HG03045 (cell line): ENCODE measurements around the gene AOX1.
A peak's percentile ranks its signal among the peaks of the same experiment; 100 is the strongest.
"Not testable (repeated sequence)": the region's sequence is repeated elsewhere in the genome, so short reads cannot be mapped to it uniquely, and the experiment has no call there.

ENCODE experiments used
- ATAC-seq: cut with Tn5 transposase; IDR thresholded peaks from one replicate; pipeline ENCODE4 v1.9.1; 2021; ENCODE audit warnings: mild to moderate bottlenecking, moderate library complexity; ENCODE audit not compliant: unreplicated experiment

AOX1 gene

DNA sequence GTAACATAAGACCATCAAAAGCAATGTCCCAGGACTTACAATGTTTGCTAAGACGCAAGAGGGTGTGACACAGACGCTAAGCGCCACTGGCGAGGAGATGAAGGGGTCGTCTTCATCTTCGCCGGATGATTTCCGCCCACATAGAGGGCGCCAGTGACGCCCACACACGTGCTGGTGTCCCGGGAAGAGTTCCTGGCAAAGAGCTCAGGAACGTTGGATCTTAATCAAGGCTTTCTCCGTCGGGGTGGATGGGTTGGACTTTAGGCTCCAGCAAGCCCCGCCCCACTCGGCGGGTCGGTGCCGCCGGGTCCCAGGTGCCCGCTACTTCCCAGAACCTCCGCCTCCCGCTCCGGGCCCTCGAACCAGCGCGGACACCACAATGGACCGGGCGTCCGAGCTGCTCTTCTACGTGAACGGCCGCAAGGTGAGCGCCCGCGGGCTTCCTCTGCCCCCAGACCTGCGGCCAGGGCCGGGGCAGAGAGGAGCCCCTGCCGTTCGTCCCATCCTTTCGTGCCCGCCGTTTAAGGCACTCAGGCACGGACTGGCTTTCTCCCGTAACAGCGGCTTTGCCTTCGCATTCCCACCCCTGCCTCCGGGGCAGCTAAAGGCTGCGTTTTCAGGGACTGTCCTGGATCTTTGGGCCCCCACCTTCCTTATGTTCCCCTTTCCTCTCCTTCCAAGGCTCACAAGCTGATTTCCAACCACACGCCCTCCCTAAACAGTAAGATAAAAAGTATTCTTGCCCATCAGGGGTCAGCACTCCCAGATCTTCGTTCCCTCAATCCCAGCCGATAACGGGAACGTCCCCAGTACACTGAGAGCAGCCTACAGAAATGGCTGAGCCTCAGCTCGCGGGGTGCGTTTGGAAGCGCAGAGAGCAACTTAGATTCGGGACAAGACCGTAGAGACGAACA is at the start of gene AOX1:
AOX1 (plus strand) TSS at position 285 of the 914 bp plus-strand sequence; CDS start at position 380, 95 bp downstream.
- ATAC-seq = peak; percentile 61

DNA sequence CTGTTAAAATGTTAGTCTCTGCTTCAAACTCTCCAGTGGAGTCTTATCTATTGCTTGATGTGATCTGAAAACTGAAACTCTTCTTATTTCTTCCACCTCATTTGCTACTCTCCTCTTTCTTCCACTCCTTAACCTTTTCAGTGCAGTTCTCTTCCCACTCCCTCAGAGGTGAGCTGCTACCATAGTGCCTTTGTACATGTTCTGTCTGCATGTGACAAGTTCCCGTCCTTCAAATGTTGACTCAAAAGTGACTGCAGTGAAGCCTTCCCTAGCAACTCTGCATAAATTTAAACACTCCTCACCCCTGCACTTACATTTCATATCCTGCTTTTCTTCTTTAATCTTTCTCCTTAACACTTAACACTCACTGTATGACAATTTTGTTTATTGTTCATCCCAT is 47.7 kb upstream of the AOX1 start:
- ATAC-seq = no peak

DNA sequence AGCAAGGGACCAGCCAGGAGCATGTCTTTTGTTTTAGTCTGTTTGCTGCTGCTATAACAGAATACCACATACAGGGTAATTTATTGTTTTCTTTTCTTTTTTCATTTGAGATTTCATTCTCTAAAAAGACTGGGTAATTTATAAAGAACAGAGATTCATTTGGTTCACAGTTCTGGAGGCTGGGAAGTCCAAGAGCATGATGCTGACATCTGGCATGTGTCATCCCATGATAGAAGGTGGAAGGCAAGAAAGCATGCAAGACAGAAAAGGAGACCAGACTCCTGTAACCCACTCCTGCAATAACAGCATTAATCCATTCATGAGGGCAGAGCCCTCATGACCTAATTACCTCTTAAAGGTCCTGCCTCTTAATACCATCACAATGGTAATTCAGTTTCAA is 45.0 kb upstream of the AOX1 start:
- no peak for ATAC-seq

DNA sequence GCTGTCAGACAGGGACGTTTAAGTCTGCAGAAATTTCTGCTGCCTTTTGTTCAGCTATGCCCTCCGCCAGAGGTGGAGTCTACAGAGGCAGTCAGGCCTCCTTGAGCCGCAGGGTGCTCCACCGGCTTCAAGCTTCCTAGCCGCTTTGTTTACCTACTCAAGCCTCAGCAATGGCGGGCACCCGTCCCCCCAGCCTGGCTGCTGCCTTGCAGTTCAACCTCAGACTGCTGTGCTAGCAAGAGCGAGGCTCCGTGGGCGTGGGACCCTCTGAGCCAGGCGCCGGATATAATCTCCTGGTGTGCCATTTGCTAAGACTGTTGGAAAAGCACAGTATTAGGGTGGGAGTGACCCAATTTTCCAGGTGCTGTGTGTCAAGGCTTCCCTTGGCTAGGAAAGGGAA is 19.2 kb upstream of the AOX1 start:
- ATAC-seq = not testable (repeated sequence)

DNA sequence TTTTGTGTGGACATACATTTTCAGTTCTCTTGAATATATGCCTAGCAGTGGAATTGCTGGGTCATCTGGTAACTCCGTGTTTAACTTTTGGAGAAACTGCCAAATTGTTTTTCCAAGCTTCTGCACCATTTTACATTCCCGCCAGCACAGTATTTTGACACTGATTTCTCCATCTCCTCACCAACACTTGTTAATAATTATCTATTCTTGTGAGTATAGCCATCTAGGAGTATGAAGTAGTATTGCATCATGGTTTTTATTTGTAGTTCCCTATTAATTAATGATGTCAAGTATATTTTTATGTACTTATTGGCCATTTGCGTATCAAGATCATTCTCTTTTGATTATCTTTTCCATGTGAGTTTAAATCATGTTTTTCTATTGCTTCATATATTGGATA is 17.9 kb upstream of the AOX1 start:
- no peak for ATAC-seq

DNA sequence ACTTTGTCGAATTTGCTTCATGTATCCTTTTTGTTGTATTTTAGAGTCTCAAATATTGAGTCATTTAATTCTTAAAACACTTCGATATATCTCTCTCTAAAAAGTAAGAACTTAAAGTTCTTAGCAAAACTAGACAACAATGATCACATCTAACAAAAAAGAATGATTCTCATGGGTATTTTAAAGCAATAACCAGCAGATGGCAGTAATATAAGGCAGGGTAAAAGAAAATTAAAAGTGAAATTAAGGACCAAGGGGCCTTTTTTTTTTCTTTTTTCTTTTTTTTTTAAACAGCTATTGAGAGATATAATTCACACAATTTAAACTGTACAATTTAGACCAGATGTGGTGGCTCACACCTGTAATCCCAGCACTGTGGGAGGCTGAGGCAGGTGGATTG is 9.9 kb upstream of the AOX1 start:
- no peak for ATAC-seq

DNA sequence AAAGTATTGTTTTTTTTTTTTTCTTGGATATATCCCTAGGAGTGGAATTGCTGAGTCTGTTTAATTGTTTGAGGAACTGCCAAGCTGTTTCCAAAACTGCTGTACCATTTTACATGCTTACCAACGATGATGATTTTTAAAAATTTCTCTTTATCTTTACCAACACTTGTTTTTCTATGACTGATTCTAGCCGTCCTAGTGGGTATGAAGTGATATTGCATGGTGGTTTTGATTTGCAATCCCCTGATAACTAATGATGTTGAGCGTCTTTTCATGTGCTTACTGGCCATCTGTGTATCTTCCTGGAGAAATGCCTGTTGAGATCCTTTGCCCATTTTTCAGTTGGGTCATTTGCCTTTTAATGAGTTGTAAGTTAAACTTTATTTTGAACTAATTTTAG is 8.8 kb upstream of the AOX1 start:
- ATAC-seq = no peak

DNA sequence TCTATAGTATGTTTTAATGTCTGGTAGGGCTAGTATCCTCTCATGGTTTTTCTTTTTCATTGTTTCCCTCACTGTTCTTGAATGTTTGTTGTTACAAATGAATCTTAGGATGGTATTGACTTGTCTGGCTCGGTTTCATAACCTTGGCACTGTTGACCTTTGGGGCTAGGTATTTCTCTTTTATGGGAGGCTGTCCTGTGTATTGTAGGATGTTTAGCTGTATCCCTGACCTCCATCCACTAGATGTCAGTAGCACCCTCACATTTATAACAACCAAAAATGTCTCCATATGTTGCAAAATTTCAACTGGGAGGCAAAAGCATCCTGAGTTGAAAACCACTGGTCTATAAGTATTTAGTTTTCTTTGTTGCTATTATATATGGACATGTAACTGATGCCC is 7.0 kb upstream of the AOX1 start:
- ATAC-seq = no peak

DNA sequence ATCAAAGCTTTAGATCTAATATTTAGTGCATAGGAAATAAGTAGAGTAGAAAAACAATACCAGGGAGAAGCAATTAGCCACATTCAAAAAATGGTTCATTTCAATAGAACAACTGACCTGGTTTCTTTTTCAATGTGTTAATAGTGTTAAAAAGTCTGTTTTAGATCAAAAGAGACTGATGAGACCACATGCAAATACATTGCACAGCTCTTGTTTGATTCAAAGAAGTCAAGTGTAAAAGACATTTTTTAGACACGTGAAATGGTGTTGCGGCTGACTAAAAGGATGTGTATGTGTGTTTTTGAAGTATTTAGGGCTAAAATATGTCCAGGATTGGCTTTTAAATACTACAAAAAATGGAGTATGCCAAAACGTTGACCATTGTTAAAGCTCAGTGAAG is 1.2 kb upstream of the AOX1 start:
- no peak for ATAC-seq

DNA sequence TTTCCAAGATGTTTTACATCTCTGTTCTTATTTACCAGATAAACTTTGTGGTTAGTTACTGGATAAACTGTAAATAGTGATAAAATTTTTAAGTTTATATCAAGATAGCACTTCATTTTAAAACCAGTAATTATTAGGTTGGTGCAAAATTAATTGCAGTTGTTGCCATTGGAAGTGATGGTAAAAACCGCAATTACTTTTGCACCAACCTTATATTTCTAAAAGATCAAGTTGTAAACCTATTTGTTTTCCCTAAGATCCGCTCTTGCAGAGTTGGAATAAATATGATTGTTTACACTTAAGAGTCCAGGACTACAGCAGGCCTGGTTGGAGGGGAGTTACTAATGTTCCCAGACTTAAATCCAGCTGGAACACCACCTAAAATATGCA is 479 bp upstream of the AOX1 start:
- ATAC-seq = no peak

DNA sequence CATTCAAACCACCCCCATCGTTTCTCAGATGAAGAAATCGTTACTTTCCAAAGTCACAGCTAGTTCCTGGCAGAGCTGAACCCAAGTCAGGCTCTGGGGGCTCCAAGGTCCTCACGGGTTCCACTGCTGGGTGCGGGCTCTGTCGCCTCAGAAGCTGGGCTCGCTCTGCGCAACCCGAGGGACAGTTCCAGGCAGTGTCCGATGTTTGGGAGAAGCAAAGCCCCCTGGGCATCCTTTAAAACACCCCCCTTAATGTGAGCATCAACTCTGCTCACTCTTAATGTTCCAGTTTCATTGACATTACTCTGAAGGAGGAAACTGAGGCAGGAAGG is 796 bp downstream of the AOX1 start:
- ATAC-seq = no peak

DNA sequence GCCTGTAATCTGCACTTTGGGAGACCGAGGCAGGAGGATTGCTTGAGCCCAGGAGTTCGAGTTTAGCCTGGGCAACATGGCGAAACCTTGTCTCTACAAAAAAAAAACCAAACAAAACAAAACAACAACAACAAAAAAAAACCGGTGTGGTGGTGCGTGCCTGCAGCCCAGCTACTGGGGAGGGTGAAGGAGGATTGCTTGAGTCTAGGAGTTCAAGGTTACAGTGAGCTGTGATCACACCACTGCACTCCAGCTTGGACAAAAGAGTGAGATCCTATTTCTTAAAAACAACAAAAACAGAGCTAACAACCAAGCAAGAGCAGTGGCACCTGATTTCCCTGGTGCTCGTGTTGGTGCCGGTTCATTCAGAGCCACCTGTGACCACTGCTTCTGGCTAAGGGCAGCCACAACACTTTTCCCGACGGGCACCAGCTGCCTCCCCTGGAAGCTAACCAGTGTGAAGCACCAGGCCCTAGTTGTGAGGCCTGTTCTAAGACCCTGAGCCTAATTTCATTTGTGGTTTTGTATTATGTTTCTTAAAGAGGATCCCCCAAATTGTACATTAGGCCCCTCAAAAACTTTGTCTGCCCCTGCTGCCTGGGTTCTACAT is 1.3 kb downstream of the AOX1 start:
- ATAC-seq = no peak

DNA sequence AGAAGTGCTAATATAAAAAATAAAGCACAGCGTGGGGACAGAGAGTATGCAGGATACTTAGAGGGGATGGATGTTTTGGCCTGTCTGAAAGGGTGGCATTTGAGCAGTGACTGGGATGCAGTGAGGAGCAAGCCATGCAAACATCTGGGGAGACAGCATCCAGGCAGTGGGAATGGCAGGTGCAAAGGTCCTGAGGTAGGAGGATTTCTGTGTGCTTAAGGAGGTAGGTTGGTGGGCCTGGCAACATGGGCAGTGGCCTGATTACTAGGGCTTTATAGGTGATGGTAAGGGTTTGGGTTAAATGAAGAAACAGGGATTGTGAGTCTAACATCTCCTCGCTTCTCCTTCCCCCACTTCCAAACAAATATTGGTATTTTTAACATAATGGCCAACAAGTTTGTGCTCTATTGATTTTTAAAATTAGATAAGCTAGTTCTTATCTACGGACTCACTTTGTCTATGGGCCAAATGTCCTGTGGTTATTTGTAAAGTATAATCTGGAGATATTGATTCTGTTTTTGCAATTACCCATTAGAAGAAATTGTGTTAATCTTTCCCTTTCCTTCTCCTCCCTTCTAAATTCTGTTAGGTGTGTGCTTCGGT is 2.4 kb downstream of the AOX1 start:
- ATAC-seq = no peak

DNA sequence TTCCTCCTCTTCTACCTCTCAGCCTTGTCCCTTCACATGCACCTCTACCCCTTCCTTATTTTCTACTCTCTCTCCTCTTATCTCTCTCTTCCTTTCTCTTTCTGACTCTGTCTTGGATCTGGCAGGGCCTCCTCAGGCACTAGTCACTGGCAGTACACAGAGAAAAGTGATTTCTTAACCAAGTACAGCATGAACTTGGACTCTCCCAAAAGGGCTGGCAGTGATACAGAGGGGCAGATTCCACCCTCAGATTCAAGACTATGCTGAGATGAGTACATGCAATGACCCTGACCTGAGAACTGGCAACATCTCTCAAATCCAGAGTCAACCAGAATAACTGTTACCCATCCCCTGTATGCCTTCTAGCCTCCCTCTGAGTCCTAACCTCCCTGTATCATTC is 4.3 kb downstream of the AOX1 start:
- ATAC-seq = no peak

DNA sequence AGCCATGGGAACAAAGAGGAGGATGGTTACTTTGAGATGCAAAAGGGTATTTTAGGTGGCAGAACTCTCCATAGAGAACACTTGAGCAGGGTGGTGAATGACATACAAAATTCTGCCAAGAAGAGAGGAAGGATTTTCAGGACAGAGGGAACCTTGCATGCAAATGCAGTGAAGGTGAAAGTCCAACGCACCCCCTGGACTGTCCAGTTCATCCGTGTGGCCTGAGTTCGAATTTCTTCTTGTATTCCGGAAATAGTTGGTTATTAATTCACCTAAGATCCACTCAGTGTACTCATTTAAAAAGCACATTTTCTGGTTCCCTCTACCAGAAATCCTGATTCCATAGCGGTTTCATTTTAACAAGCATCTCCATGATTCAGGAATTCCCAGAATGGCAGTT is 5.5 kb downstream of the AOX1 start:
- no peak for ATAC-seq

DNA sequence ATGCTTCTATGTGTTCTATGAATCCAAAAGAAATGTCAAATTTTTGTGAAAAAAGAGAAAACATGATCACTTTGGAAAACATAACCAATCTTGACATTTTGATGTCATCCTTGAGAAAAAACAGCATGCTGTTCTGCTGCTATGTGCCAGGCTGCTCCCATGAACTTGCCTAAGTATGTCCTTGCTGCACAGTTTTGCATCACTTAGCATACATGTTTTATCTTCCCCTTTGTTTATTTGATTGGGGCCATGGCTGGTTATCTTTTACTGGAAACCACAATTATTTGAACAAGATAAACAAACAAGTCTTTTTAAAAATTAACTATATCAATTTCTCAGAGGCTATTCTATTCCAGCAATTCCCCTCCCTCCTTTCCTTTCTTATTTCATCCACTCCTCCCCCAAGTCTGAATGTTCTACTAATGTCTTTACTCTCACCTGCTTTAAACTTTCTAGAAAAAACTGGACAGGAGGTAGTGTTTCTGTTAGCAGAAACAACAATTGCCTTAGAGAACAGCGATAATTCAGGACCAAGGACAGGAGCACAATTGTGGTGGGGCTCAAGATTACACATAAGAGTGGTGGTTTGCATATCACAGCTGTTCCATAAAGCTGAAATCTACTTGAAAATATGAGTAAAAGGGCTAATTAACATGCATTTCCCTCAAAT is 6.7 kb downstream of the AOX1 start:
- no peak for ATAC-seq

DNA sequence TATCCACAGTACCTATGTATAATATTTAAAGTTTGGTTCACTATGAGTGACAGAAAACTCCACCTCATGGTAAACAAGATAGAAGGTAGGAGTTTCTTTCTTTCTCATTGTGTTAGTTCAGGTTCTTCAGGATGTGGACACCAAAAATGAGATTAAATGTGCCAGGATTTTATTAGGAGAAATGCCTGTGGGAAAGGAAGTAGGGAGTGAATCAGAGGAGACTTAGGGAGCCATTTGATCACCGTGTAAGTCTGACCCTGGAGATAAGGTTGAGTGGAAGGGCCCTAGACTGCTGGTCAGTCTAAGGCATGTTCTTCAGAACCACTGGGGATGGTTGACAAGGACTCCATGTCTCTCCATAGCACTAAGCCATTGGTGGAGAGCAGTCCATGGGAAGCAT is 8.1 kb downstream of the AOX1 start:
- no peak for ATAC-seq

DNA sequence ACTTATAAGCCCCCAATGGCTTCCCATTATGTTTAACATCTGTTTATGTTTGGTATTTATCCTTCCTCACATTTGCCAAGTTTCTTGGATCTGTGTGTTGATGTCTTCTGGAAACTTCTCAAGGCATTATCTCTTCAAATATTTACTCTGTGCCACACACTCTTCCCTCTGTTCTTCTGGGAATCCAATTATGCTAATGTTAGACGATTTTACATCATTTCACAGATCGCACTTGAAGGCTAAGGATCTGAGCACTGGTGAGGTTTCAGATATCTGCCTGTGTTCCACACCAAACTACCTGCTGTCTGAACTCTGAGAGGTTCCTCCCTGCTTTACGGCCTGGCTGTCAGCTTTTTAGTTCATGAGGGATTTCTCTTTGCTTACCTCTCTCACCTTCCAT is 10.1 kb downstream of the AOX1 start:
- ATAC-seq = no peak

DNA sequence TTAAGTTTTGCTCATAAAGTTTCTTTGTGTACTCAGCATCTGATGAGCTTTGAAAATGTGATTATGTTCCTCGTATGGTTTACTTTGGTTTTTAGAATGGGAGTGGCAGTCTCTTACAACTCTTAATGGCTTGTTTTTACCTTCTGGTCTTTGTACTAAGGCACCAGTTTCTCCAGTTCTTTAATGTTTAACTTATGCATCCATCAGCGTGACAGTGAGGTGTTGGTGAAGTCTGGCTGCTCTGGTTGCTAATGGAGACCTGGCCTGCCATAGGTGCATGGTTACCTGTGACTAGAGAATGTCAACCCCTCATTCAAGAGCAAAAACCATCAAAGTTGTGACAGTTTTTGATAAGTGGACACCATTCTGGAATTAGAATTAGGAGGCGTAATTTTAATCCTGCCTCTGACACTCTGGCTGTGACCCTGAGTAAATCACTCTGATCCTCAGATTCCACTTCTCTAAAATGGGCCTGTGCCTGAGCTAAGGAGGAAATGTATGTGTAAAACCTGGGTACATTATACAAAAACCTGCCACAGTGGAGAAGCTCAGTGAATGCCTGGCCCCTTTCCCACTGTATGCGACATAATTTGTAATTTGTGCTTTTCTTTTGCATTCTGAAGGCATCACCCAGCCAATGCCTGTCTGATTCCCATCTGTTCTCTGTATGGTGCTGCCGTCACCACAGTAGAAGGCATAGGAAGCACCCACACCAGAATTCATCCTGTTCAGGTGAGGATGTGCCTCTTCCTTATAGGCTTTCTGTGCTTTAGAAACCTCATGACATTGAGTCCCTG is 11.2 kb downstream of the AOX1 start:
- no peak for ATAC-seq

DNA sequence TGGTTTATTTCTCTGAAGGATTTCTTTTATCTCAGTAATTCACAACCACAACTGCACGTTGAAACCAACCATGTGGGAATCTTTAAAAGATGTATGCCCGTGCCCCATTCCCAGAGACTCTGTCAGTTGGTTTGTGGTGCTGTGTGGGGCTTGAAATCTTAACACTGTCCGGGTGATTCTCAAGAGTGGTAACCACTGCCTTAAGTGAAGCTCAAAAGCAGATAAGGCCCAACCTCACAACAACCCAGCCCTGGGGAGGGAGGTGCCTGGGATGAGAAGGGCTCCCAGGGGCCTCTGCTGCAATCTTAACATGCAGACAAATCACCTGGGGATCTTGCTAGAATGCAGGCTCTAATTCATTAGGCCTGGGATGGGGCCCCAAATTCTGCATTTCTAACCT is 13.4 kb downstream of the AOX1 start:
- ATAC-seq = no peak
